Endodermal cell (in vitro differentiated cells): Measurements from ENCODE around the gene PEA15. TPM values are rescaled to one million over a fixed set of nuclear protein-coding genes. Genes with fewer than 3 reads are reported as not detected.

ENCODE experiments used
- DNase-seq: peaks from one replicate; pipeline ENCODE4 v3.0.0-alpha.2; 2017
- H3K27ac ChIP-seq: 2 replicates; pipeline ENCODE4 v1.5.1; 2013; ENCODE audit warnings: mild to moderate bottlenecking, low read depth, low read length, moderate library complexity
- H3K27me3 ChIP-seq: 2 replicates; pipeline ENCODE4 v1.6.1; 2013; ENCODE audit warnings: mild to moderate bottlenecking, low read length, moderate library complexity; ENCODE audit not compliant: insufficient read depth, control insufficient read depth, poor library complexity, severe bottlenecking
- H3K36me3 ChIP-seq: 2 replicates; pipeline ENCODE4 v1.7.0; 2013; ENCODE audit warnings: mild to moderate bottlenecking, low read length, moderate library complexity; ENCODE audit not compliant: control insufficient read depth, insufficient read depth
- H3K4me1 ChIP-seq: one replicate; pipeline ENCODE4 v1.7.0; 2013; ENCODE audit warnings: low read length; ENCODE audit not compliant: control insufficient read depth, insufficient read depth
- H3K4me3 ChIP-seq: 2 replicates; pipeline ENCODE4 v1.5.1; 2013; ENCODE audit warnings: mild to moderate bottlenecking, low read length, moderate library complexity
- H3K9ac ChIP-seq: 2 replicates; pipeline ENCODE4 v1.6.1; 2013; ENCODE audit warnings: mild to moderate bottlenecking, low read length, moderate library complexity; ENCODE audit not compliant: poor library complexity, severe bottlenecking; ENCODE audit errors: extremely low read depth
- H3K9me3 ChIP-seq: 2 replicates; pipeline ENCODE4 v1.6.1; 2013; ENCODE audit warnings: mild to moderate bottlenecking, low read length, moderate library complexity; ENCODE audit not compliant: control insufficient read depth
- H3K27ac Mint-ChIP-seq: 2 replicates; pipeline ENCODE4 v1.8.0; 2020; ENCODE audit warnings: mixed read lengths
- H3K27me3 Mint-ChIP-seq: 2 replicates; pipeline ENCODE4 v1.8.0; 2021; ENCODE audit warnings: mild to moderate bottlenecking, mixed read lengths; ENCODE audit not compliant: insufficient read depth
- H3K36me3 Mint-ChIP-seq: 2 replicates; pipeline ENCODE4 v1.8.0; 2020; ENCODE audit warnings: low read depth, mixed read lengths
- H3K4me1 Mint-ChIP-seq: 2 replicates; pipeline ENCODE4 v1.8.0; 2020; ENCODE audit warnings: mixed read lengths
- H3K4me3 Mint-ChIP-seq: 2 replicates; pipeline ENCODE4 v1.8.0; 2020; ENCODE audit warnings: mild to moderate bottlenecking, moderate library complexity, mixed read lengths
- H3K9me3 Mint-ChIP-seq: 2 replicates; pipeline ENCODE4 v1.8.0; 2020; ENCODE audit warnings: mild to moderate bottlenecking, mixed read lengths
- WGBS, 2 experiments: methylation state at CpG; one replicate each; pipeline versions ENCODE4 v1.1.5 to v1.1.7; 2013; ENCODE audit warnings: missing lambda C conversion rate in 2 of 2, mixed read lengths in 1 of 2; ENCODE audit not compliant: insufficient coverage in 1 of 2, insufficient read length in 1 of 2; 5-methylcytosine and 5-hydroxymethylcytosine counted together
- total RNA-seq, 2 donors: library from RNA; stranded (reverse); fragmentation: NEBNext Ultra II Directional in 1 of 2; extraction: Animal tissue kit (Norgen Biotek cat#: 25700) in 1 of 2; gene quantifications; 2 replicates in 1 of 2; 3 replicates in 1 of 2; pipeline ENCODE4 v1.2.1, GENCODE V29; 2021
- TF ChIP-seq, protein P1 (sequence below): fragments of 200-600 bp; sonication (generic); conservative IDR thresholded peaks from 2 replicates; pipeline ENCODE4 v1.5.0; 2021; ENCODE audit warnings: antibody characterized with exemption, mild to moderate bottlenecking

PEA15 gene
- total RNA-seq, 2 donors from 2014 or later, result 55.9 to 56.3 TPM

DNA sequence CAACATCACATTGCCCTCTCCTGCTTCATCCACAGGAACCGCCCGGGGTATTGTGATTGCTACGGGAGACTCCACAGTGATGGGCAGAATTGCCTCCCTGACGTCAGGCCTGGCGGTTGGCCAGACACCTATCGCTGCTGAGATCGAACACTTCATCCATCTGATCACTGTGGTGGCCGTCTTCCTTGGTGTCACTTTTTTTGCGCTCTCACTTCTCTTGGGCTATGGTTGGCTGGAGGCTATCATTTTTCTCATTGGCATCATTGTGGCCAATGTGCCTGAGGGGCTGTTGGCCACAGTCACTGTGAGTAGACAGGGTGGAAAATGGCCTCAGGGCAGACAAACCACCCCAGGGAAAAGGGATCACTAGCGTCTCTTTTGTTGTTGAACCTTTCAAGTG is 41.1 kb upstream of the PEA15 start:
- Mint-ChIP-seq H3K4me1 (peaks cover 21% of the 10 kb centered on the region), H3K4me3 (no peak overlapping the region), H3K27me3 (no peaks in the 10 kb centered on the region), H3K36me3 (no peaks in the 10 kb centered on the region), H3K9me3 (no peaks in the 10 kb centered on the region), H3K27ac (no peak overlapping the region)
- H3K9ac ChIP-seq, result no peak overlapping the region
- no peaks in the 10 kb centered on the region for H3K9me3 ChIP-seq
- no peak overlapping the region for H3K4me3 ChIP-seq
- TF ChIP-seq, protein P1, sequence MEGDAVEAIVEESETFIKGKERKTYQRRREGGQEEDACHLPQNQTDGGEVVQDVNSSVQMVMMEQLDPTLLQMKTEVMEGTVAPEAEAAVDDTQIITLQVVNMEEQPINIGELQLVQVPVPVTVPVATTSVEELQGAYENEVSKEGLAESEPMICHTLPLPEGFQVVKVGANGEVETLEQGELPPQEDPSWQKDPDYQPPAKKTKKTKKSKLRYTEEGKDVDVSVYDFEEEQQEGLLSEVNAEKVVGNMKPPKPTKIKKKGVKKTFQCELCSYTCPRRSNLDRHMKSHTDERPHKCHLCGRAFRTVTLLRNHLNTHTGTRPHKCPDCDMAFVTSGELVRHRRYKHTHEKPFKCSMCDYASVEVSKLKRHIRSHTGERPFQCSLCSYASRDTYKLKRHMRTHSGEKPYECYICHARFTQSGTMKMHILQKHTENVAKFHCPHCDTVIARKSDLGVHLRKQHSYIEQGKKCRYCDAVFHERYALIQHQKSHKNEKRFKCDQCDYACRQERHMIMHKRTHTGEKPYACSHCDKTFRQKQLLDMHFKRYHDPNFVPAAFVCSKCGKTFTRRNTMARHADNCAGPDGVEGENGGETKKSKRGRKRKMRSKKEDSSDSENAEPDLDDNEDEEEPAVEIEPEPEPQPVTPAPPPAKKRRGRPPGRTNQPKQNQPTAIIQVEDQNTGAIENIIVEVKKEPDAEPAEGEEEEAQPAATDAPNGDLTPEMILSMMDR, result no peak
- 91 to 94% methylated on average over 7 to 10 of the region's 10 CpGs for WGBS, 2 experiments
- no peak overlapping the region for H3K27ac ChIP-seq
- DNase-seq, result no peak
- H3K36me3 ChIP-seq, result no peaks in the 10 kb centered on the region
- H3K27me3 ChIP-seq, result no peaks in the 10 kb centered on the region
- H3K4me1 ChIP-seq, result no peaks in the 10 kb centered on the region

DNA sequence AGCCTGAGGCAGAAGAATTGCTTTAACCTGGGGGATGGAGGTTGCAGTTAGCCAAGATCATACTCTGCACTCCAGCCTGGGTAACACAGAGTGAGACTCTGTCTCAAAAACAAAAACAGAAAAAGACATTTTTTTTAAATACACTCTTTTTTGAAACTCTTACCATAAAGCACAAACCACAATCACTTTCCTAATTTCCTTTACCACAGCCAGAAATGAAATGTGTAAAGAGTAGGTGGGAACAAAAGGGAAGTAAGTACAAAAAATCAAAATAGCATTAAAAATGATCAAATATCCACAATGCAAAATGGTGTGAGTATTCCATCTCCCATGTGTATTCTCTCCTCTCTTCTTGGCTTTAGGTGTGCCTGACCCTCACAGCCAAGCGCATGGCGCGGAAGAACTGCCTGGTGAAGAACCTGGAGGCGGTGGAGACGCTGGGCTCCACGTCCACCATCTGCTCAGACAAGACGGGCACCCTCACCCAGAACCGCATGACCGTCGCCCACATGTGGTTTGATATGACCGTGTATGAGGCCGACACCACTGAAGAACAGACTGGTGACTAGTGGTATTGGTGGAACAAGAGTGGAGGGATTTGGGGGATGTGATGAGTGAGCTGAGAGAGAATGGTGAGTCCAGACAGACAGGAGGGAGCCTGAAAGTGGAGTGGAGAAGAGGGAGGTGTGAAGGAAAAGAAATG is 38.9 kb upstream of the PEA15 start:
- H3K27me3 Mint-ChIP-seq, result no peaks in the 10 kb centered on the region
- Histone ChIP-seq H3K4me3 (no peak overlapping the region), H3K27me3 (no peaks in the 10 kb centered on the region), H3K4me1 (peaks cover 8% of the 10 kb centered on the region), H3K36me3 (no peaks in the 10 kb centered on the region), H3K27ac (no peak overlapping the region), H3K9me3 (no peaks in the 10 kb centered on the region), H3K9ac (no peak overlapping the region)
- DNase-seq, result no peak
- TF ChIP-seq, protein P1, result no peak
- H3K9me3 Mint-ChIP-seq, result no peaks in the 10 kb centered on the region
- H3K4me3 Mint-ChIP-seq, result no peak overlapping the region
- peaks cover 38% of the 10 kb centered on the region for H3K4me1 Mint-ChIP-seq
- no peaks in the 10 kb centered on the region for H3K36me3 Mint-ChIP-seq
- H3K27ac Mint-ChIP-seq, result no peak overlapping the region
- WGBS, 2 experiments, result 87 to 100% methylated on average over 6 to 12 of the region's 12 CpGs

DNA sequence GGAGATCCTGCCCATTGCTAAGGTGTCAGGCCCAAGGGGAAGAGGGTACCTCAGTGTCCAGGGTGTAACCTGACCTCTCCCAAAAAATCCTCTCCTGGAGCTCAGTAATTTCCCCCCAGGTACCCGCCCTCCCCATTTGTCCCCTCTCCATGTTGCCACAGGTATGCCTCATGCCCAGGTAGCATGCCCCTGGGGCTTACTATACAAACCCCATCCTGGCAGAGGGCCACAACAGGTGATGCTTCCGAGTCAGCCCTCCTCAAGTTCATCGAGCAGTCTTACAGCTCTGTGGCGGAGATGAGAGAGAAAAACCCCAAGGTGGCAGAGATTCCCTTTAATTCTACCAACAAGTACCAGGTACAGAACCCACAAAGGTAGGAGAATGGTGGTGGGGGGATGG is 38.1 kb upstream of the PEA15 start:
- H3K9me3 ChIP-seq, result no peaks in the 10 kb centered on the region
- no peak for DNase-seq
- WGBS, 2 experiments, result 93 to 100% methylated on average over 1 to 4 of the region's 4 CpGs
- H3K27me3 Mint-ChIP-seq, result peaks cover 1% of the 10 kb centered on the region
- H3K27ac Mint-ChIP-seq, result no peak overlapping the region
- H3K9me3 Mint-ChIP-seq, result no peaks in the 10 kb centered on the region
- H3K27ac ChIP-seq, result no peak overlapping the region
- H3K4me1 Mint-ChIP-seq, result peaks cover 44% of the 10 kb centered on the region
- H3K4me3 Mint-ChIP-seq, result no peak overlapping the region
- H3K9ac ChIP-seq, result no peak overlapping the region
- no peaks in the 10 kb centered on the region for H3K27me3 ChIP-seq
- peaks cover 8% of the 10 kb centered on the region for H3K4me1 ChIP-seq
- TF ChIP-seq, protein P1, result no peak
- no peaks in the 10 kb centered on the region for H3K36me3 Mint-ChIP-seq
- H3K36me3 ChIP-seq, result no peaks in the 10 kb centered on the region
- no peak overlapping the region for H3K4me3 ChIP-seq
